HG03097 (cell line): ENCODE data around the gene FBXL17.

Experiments
- ATAC-seq: cut with Tn5 transposase; IDR thresholded peaks from one replicate; pipeline ENCODE4 v1.9.1; 2021; ENCODE audit not compliant: unreplicated experiment, low FRiP score

FBXL17 gene

DNA sequence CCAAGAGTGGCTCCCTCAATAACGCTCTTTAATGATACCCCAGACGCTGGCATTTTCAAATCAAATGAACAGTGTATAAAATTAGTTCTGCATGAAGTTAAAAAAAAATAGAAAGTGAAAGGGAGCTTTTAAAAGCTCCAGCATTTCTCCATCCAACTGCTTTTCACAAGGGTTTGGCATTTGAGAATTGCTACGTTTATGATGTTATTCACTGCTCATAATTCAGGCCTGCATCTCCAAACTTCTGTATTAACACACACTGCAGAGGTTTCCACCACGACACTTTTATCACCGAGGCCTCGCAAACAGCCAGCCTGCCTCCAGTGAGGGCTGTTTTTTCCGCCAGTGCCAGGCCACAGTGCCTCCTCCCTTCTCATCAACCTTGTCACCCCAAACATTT is 505.6 kb downstream of the FBXL17 start:
- ATAC-seq: no peak

DNA sequence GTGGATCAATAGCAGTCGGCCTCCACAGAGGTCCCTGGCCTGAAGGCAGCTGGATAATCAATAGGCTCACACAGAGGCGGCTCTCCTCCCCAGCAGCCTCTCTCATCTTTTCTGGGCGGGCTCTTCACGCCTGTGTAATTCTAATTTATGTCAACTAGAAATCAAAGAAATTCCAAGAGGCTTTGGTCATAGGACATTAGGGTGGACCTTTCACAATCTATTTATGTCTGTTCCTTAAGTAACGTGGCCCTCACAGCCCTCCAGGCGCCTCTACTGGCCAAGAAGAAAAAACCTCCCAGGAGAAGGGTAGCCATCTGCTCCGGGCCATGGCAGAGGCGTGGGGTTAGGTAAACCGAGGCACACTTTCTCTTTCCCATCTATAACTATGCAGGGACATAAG is 506.1 kb downstream of the FBXL17 start:
- ATAC-seq: no peak

DNA sequence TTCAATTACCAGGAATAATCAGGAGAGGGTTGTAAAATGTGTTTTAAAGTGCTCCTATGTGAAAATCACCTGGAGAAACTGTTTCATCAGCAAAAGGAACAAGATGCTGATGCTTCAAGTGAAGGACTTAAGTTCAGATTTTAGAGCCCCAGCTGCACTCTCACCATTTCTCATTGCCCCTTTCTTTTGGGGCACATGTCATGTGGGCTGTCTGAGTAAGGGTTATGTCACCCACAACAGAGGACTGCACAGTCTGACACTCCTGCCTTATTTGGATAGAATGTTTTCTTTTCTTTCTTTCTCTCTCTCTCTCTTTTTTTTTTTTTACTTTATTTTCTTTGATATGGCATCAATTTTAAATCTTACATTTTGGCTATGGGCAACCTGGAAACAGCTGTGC is 507.1 kb downstream of the FBXL17 start:
- ATAC-seq: no peak

DNA sequence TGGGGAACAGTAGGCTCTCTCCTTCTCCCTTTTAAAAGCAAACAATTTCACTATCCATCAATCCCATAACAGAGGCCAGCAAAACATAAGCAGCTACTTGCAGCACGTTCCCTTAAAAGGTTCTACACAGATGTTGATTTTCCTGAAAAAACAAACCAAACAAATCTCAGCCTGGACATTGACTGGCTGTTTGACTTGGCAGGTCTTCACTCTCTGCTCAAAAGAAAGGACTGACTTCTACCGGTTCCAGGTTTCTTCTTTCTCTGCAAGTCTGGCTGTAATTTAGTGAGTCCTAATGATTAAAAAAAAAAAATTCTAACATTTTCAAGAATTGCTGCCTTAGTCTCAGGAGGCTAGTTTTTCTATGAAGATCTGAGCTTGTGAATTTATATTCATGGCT is 508.0 kb downstream of the FBXL17 start:
- no peak for ATAC-seq

DNA sequence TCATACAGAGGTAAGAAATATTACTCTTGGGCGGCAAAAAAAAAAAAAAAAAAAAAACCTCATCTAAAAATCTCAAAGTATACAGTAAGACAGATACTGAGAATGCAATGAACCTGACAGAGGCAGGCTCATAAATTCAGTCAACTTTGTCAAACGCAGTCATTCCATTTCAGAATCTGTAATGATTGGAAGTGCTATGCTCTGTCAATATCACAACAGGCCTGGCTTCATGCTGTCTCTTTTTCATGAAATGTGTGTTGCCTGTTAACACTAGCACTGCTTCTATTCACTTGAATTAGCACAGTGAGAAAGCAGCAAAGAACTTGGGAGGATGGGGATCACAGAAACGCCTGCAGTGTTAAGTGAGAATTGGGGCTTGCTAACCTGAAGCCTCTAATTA is 510.9 kb downstream of the FBXL17 start:
- ATAC-seq: no peak

DNA sequence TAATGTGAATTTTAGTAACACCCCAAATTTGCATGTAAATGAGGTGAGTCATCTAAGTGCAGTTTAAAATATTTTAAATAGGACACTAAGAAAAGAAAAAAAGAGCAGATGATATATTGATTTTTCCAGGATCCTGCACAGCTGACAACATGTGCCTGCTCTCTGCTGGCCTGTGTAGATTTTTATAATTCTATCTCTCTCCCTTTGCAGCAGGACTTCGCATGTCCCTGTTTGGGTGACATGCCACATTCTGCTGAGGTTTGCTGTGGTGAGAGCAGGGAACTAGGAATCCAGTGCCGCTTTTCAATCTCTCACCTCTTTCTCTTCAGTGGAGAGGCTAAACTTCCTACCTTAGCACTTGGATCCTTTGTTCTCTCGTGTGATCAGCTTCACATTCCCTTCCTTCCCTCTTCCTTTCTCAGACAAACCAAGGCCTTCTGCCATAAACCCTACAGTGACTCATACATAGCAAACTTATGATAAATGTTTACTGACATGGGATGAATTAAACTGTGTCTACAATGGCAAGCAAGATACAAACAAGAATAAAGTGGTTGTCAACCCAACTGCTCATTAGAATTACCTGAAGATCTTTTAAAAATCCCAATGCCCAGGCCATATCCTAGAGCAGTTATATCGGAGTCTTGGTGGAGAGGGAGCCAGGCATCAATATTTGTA is 512.3 kb downstream of the FBXL17 start:
- no peak for ATAC-seq

DNA sequence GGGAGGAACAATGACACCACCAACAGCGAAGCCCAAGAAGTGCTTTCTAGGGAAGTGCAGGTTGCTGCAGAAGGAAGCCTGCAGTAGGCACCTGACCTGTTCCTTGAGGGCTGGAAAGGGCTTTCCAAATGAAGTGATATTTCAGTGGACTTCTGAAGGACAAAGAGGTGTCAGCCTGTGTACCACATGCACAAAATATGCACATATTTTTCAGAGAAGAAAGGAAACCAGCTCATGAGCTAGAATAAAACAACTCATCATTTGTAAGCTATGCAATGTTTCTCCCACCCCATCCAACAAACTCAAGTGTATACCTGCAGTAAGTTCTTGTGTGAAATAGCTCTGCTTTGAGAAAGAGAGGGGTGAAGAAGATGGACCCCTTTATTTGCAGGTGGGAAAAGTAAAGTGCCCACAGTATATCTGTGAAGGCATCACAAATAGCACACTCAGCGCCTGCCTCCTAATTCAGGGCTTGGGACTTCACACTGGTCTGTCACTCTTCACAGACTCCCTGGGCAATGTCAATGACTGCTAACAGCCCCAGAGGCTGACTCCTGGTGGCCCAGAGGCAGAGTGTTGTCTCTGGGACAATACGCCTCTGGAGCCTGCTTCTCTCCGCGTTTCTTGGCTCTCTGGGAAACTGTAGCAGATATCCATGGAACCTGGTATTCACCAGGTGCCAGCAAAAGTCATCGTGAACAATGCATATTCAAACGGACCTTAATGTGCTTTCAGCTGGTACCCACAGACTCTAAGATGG is 513.1 kb downstream of the FBXL17 start:
- ATAC-seq: no peak

DNA sequence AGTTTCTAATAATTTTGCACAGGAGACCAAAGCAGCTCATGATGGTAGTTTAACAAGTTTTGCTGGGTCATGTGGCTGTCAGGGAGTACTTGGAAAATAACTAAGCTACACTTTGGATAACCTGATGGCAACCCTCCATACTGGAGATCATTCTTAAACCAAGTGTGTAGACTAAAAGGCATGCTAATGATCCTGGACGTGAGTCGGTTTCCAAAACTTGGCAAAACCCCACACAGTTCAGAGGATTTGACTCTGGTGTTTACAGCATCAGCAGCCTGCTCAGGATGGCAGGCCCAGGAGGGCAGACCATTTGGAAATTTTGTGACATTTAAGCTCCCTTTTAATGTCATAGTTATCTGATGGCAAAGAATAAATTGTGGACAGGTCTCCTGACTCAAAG is 514.6 kb downstream of the FBXL17 start:
- ATAC-seq: no peak

DNA sequence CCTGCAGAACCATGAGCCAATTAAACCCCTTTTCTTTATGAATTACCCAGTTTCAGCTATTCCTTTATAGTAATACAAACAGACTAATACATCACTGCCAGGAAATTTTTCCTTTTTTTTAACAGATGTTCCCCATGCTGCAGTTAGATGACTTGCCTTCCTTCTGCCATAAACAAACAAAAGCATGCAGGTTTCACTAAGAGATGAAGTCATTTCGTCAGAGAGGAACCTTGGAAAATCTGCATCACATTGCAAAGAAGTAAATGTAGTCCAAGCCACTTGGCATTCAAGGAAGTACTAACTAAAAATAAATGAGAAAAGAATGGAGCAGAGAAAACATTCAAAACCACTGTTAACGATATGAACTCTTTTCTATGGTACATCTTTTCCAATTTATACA is 517.1 kb downstream of the FBXL17 start:
- no peak for ATAC-seq

DNA sequence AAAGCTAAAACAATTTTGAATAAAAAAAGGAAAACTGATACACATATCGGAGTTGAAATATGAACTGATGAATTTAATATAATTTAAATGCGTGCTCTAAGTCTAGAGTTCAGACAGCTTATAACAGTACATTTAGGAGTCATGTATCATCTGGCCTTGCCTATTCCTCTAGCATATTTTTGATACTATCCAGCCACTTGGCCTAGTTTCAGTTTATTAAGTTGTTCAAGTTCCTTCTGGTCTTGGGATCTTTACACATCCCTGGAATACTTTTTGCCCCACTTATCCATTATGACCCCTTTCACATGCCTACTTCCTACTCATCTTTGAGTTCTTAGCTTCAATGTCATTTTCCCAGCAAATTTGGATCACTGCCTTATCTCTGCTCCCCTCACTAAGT is 518.8 kb downstream of the FBXL17 start:
- ATAC-seq: no peak

DNA sequence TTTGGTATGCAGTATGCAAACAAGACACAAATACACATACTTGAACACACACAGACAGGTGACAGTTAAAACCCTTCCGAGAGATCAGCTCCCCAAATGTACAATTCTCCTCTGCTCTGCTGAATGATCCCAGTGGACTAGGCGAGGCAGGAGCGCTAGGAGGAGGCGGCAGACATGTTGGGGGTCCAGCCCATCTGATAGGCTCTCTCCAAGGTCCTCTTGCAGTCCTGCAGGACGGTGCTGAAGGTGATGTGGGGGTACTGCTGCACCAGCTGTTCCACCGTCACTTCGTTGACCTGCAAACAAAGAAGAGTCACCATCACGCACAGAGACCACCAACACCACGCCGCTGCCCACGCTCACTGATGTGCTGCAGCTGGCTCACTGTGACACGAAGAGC is 520.3 kb downstream of the FBXL17 start:
- ATAC-seq: no peak

DNA sequence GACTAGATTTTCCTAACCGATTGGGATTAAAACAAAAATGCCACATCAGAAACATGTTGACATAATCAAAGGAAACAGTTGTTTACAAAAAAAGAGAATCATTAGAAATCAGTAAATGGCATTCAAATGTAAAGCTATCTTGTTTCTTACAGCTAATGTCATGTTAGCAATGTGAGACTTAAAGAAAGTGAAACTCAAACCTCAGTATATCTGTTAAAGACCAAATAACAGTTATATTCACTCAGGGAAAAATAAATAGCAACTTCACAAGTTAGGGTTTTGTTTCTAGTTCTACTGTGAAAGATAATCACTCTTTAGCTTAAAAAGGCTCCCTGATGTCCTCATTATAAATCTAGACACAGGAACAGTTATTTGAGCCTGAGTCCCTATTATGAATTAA is 521.9 kb downstream of the FBXL17 start:
- ATAC-seq: no peak

DNA sequence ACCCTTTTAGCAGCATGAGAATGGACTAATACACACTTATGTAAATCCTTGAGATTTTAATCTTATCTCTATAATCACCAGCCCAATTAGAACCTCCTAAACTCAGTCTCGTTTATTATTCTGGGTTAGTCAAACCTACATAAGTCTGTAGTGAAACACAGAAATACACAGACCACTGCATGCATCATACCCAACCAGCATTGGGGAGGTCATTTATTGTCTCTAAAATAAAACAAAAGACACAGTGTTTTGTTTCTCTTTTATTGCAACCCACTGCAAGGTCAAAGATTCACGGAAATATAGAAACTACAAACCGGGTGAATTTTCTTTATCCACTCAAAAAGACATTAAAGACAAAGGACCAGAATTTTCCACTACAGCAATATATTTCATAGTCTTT is 523.1 kb downstream of the FBXL17 start:
- ATAC-seq: no peak

DNA sequence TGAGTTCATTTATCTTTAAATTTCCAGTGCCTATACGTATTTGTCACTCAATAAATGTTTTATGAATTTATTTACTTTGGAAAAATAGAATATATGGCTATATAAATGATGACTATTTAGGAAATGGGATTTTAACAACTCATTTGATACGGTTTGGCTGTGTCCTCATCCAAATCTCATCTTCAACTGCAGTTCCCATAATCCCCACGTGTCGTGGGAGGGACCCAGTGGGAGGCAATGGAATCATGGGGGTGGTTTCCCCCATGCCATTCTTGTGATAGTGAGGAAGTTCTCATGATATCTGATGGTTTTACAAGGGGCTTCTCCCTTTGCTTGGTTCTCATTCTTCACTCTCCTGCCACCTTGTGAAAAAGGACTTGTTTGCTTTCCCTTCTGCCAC is 523.6 kb downstream of the FBXL17 start:
- no peak for ATAC-seq

DNA sequence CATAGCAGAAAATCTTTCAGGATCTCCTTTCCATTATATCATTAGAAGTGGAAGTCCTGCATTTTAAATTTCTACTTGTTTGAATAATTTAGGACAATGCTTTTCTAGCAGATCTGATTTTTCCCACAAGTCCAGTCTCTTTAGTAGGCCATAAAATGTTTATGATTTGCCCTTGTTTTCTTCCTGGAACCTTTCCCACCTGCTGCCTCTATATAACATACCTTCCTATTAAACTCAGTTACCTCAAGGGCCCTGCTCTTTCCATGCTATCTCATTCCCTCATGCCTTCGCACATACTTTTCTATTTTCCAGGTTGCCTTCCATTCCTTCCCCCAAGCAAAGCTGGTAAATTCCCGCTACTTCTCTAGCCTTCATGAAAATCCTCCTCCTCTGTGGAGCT is 524.1 kb downstream of the FBXL17 start:
- no peak for ATAC-seq

DNA sequence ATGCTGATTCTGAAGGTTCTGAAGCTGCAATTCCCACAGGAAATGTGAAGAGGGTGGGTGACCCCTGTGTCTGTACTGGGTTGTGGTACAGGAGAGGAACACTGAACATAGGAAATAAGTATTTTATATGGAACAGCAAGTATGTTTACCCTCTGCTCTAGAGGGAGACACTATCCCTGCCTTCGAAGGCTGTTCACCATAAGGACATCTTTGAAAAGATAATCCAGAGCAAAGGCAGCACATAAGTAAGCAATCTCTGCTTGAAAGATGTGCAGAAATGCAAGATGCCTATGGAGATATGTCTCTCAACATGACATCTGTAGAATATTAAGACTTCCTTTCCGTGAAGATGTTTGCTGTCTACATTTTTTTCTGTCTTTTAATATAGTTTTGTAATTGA is 526.7 kb downstream of the FBXL17 start:
- ATAC-seq: no peak

DNA sequence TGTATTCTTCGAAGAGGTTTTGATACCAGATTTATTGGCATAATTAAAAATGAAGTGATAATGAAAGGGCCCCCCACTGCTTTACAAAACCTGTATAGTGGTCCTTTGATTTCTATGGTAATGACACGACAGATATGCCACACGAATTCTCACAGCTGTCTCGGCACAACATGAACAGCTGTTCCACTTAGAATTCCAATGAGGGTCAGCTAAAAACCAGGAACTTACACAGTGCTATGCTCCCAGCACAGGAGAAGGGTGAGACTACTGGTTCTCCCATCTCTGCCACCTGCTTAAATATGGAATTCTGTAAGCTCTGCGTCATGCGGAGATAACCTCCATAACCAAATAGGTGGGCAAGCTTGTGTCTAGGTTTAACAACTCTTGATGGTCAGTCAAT is 528.2 kb downstream of the FBXL17 start:
- ATAC-seq: no peak

DNA sequence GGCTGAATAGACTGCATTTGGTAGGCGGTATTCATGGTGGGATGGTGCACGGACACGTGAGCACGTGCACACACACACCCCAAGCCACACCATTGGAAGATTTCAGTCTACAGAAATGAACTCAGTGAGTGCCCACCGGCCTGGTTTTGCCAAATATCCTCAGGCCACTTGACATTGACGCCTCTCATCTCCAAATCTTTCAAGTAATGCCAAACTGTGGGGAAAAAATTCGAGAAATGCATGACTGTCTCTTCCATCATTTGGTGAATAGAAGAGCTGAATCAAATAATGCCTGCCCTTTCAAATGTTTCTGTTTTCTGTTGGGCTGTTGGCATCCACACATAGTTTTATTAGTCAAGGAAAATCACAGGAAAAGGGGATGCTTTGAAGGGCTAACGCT is 528.9 kb downstream of the FBXL17 start:
- ATAC-seq: no peak

DNA sequence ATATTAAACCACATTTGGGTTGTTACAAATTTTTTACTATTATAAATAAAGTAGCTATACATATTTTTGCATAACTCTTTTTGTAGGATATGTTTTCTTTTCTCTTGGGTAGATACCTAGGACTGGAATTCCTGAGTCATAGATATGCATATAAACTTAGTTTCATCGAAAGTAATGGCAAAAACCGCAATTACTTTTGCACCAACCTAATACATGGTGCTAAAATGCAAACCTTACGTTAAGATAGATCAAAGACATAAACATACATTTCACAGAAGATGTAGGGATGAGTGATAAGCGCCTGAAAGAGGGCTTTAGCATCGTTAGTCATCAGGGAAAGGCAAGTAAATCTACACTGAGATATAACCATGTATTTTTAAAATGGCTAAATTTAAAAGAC is 532.8 kb downstream of the FBXL17 start:
- no peak for ATAC-seq

DNA sequence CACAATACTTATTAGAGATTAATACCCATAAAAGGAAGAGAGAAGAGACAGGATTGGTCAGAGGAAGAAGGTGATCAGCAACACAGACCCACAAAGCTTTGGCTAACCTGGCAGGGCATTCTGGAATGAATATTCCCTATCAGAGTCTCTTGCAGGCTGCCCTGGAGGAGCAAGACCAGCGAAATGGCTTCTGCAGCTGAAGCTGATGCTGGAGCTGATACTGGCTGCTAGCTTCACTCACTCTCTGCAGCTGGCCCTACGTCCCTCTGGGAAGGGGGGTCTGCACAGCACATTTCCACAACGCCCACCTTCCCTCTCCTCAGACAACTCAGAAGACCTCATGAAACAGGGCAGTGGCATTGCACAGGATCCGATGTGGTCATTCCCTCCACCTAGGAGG is 541.3 kb downstream of the FBXL17 start:
- no peak for ATAC-seq

DNA sequence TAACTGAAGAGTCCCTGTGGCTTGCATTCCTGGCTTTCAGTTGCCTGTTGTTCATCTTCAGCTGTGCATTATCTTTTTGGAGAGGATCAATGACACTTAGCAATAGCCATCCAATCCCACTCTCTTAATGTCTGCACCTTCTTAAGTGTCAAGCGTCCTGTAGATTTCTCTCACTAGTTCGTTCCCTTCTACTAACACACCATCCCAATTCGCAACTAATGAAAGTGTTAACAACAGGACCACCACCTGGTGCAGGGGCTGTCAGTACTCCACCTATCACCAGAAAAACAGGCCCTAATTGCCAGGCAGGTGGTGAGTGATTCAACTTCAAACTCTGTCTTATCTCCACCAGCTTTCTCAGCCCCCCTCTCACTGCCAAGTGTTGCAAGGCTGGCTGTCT is 541.7 kb downstream of the FBXL17 start:
- no peak for ATAC-seq

DNA sequence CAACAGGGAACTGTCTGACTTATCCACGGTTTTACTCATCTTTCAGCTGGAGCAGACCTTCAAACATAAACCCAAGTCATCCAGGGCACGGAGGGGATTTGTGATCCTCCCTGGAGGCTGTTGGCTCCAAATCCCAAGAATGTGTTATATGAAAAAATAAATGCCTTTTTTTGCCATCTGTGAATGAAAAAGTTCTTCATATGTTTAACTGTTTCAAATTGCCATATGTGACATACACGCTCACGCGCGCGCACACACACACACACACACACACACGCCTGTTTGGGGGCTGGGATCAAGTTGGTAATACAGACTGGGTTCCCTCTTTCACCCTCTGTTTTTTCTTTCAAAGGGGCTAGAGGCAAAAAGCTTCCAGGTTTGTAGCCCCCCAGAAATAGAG is 546.8 kb downstream of the FBXL17 start:
- ATAC-seq: no peak

DNA sequence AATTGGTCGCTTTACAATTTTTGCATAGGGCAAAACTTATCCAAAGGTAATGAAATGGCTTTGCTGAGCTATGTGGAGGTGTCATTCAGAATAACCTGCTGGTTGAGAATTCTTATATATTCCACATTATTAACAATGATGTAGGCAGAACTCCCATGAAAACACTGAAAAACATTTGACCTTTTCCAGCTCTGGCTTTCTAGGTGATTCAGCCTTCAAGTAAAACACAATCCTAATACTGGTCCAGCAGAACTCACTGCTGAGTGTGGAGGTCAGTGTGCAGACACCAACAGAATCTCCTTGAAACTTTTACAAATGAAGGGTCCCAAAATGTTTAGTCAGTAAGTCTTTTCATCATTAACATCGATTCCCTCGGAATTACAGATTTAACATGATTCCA is 549.2 kb downstream of the FBXL17 start:
- no peak for ATAC-seq
